Tibial nerve (tissue), 4 donors: ENCODE data around the gene YWHAQ. TPM values are rescaled to one million over a fixed set of nuclear protein-coding genes. Genes with fewer than 3 reads are reported as not detected.

Source experiments
- DNase-seq, 2 donors: peaks; one replicate each; pipeline ENCODE4 v3.0.0-alpha.2; 2019; ENCODE audit warnings: low spot score in 2 of 2
- H3K27ac ChIP-seq, 4 donors: fragments of 200-600 bp; sonication (generic) in 3 of 4; one replicate each; pipeline ENCODE4 v1.5.1; 2017 to 2019; ENCODE audit warnings: mild to moderate bottlenecking in 1 of 4
- H3K27me3 ChIP-seq, 2 donors: fragments of 200-600 bp; sonication (generic) in 1 of 2; one replicate each; pipeline versions ENCODE4 v1.5.1 to v1.6.0; 2017 to 2019
- H3K36me3 ChIP-seq, 3 donors: fragments of 200-600 bp; sonication (generic); one replicate each; pipeline ENCODE4 v1.5.1; 2018 to 2019
- H3K4me1 ChIP-seq, 4 donors: fragments of 200-600 bp; sonication (generic) in 3 of 4; one replicate each; pipeline ENCODE4 v1.5.1; 2017 to 2019
- H3K4me3 ChIP-seq, 4 donors: fragments of 200-600 bp; sonication (generic) in 3 of 4; one replicate each; pipeline ENCODE4 v1.5.1; 2017 to 2019; ENCODE audit warnings: mild to moderate bottlenecking in 1 of 4, moderate library complexity in 1 of 4
- H3K9me3 ChIP-seq, 4 donors: fragments of 200-600 bp; sonication (generic) in 3 of 4; one replicate each; pipeline ENCODE4 v1.5.1; 2017 to 2019
- CTCF ChIP-seq, 5 experiments: fragments of 200-600 bp in 3 of 5; fragments of 450-650 bp in 2 of 5; sonication (generic) in 3 of 5; IDR thresholded peaks; one replicate each; pipeline ENCODE4 v1.5.1; 2016 to 2019; ENCODE audit warnings: antibody characterized with exemption in 5 of 5, mild to moderate bottlenecking in 3 of 5, moderate library complexity in 2 of 5
- EP300 ChIP-seq, 2 donors: sonication (generic); formaldehyde crosslinking; IDR thresholded peaks; one replicate each; pipeline ENCODE4 v1.6.1; 2017; ENCODE audit warnings: antibody characterized with exemption in 2 of 2, mild to moderate bottlenecking in 1 of 2
- POLR2A ChIP-seq, 2 donors: fragments of 450-650 bp; IDR thresholded peaks; one replicate each; pipeline ENCODE4 v1.6.1; 2017; ENCODE audit warnings: antibody characterized with exemption in 2 of 2, mild to moderate bottlenecking in 2 of 2, moderate library complexity in 2 of 2
- WGBS, 2 donors: methylation state at CpG; one replicate each; pipeline ENCODE4 v1.1.5; 2018; 5-methylcytosine and 5-hydroxymethylcytosine counted together
- total RNA-seq, 4 donors: library from RNA; depleted of rRNA; stranded (reverse); fragments of >200 nt; gene quantifications; one replicate each; pipeline ENCODE4 v1.1.0, GENCODE V29; 2016

Gene YWHAQ
- total RNA-seq, 4 donors from 2014 or later = 166 to 213 (median 185) TPM

GRCh38 chr2:9570182-9571060, 60.4 kb downstream of the YWHAQ start:
- Histone ChIP-seq H3K4me1 (peaks cover 0 to 7% (median 6%) of the 10 kb centered on the region in 4 donors), H3K36me3 (no peaks in the 10 kb centered on the region), H3K27me3 (no peaks in the 10 kb centered on the region), H3K4me3 (no peak overlapping the region), H3K9me3 (no peaks in the 10 kb centered on the region), H3K27ac (no peak overlapping the region)
- TF ChIP-seq POLR2A (IDR thresholded peaks at IDR 0.05) (no peak), EP300 (IDR thresholded peaks at IDR 0.05) (no peak), CTCF (IDR thresholded peaks at IDR 0.05) (no peak)
- 68 to 74% methylated on average over 4 of the region's 4 CpGs for WGBS, 2 donors
- DNase-seq = no peak

DNA sequence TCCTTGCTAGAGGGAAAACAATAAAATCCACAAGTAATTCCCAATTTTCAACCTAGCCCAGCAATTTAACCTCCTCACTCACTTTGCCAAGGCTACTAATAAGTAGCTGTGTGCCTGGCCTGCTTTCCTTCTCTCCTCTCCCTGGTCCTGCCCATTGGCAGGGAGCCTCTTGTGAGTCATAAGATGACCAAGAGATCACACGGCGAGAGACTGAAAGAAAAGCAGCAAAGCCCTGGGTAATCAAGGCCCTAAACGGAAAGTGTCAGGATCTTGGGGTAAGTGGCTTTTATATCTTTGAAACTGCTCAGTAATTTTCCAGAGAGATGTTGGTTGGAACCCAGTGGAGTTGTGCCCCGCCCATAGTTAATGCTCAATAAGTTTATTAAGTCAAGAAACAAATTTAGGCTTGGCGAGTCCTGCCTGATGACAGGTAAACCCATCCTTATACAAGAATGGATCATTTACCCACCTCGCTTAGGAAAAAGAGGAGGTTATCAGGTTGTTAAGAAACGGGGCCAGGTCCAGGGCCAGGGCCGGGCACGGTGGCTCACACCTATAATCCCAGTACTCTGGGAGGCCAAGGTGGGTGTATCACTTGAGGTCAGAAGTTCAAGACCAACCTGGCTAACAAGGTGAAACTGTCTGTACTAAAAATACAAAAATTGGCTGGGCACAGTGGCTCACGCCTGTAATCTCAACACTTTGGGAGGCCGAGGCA, 65.2 kb downstream of the YWHAQ start:
- H3K27ac ChIP-seq = peak overlapping the region; percentile 52 to 96 (median 74)
- 69 to 72% methylated on average over 11 of the region's 11 CpGs for WGBS, 2 donors
- peaks cover 0 to 14% (median 10%) of the 10 kb centered on the region in 4 donors for H3K4me1 ChIP-seq
- no peak overlapping the region for H3K4me3 ChIP-seq
- no peaks in the 10 kb centered on the region for H3K27me3 ChIP-seq
- H3K36me3 ChIP-seq = no peaks in the 10 kb centered on the region
- no peaks in the 10 kb centered on the region for H3K9me3 ChIP-seq
- peak; percentile 79 to 93 for DNase-seq
- no peak for TF ChIP-seq POLR2A (IDR thresholded peaks at IDR 0.05)
- peak; percentile 24 to 85 for TF ChIP-seq EP300 (IDR thresholded peaks at IDR 0.05)

DNA sequence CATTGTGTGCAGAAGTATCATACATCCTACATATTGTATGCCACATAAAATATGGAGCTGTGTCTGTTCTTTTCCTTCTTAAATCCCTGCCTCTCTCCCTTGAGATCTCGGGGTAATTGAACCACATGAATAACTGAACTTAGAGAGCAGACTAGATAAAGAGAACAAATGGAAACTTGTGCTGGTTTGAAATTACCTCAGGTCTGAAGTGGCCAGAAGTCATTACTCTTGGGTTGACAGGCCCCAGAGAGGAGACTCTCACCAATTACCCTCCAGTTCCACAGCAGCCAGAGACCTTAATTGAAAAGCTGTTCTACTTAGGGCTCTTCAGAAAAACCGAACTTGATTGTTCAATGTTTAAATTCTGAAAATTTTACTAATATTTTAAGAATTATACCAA, 70.2 kb downstream of the YWHAQ start:
- Histone ChIP-seq H3K4me1 (peaks cover 0 to 31% (median 10%) of the 10 kb centered on the region in 4 donors), H3K27ac (no peak overlapping the region), H3K36me3 (peaks cover 0 to 3% (median 0%) of the 10 kb centered on the region in 3 donors), H3K27me3 (no peaks in the 10 kb centered on the region), H3K4me3 (no peak overlapping the region), H3K9me3 (no peaks in the 10 kb centered on the region)
- TF ChIP-seq POLR2A (IDR thresholded peaks at IDR 0.05) = no peak
- no peak for TF ChIP-seq EP300 (IDR thresholded peaks at IDR 0.05)
- no peak for TF ChIP-seq CTCF (IDR thresholded peaks at IDR 0.05)
- no peak for DNase-seq
- 57 to 68% methylated on average over 2 of the region's 2 CpGs for WGBS, 2 donors

- H3K27ac ChIP-seq = peak overlapping the region in 1 of 4 donors; percentile 41
- no peaks in the 10 kb centered on the region for H3K27me3 ChIP-seq
- no peak for TF ChIP-seq CTCF (IDR thresholded peaks at IDR 0.05)
- no peak for TF ChIP-seq EP300 (IDR thresholded peaks at IDR 0.05)
- TF ChIP-seq POLR2A (IDR thresholded peaks at IDR 0.05) = no peak
- H3K4me1 ChIP-seq = peaks cover 0 to 31% (median 10%) of the 10 kb centered on the region in 4 donors
- DNase-seq = no peak
- H3K4me3 ChIP-seq = no peak overlapping the region
- 67 to 100% methylated on average over 1 of the region's 1 CpG for WGBS, 2 donors
- no peaks in the 10 kb centered on the region for H3K9me3 ChIP-seq
- peaks cover 0 to 3% (median 0%) of the 10 kb centered on the region in 3 donors for H3K36me3 ChIP-seq
Measured at GRCh38 chr2:9558948-9559381, 71.8 kb downstream of the YWHAQ start.

GRCh38 chr2:9556121-9556743, 74.6 kb downstream of the YWHAQ start:
- peaks cover 0 to 3% (median 0%) of the 10 kb centered on the region in 3 donors for H3K36me3 ChIP-seq
- H3K4me3 ChIP-seq = peak overlapping the region; percentile 70 to 97 (median 79)
- H3K4me1 ChIP-seq = peaks cover 3 to 58% (median 34%) of the 10 kb centered on the region in 4 donors
- no peak for TF ChIP-seq EP300 (IDR thresholded peaks at IDR 0.05)
- no peak for TF ChIP-seq POLR2A (IDR thresholded peaks at IDR 0.05)
- TF ChIP-seq CTCF (IDR thresholded peaks at IDR 0.05) = no peak
- H3K27me3 ChIP-seq = no peaks in the 10 kb centered on the region
- 0 to 1% methylated on average over 6 to 28 of the region's 32 CpGs for WGBS, 2 donors
- H3K9me3 ChIP-seq = no peaks in the 10 kb centered on the region
- peak overlapping the region; percentile 93 to 99 (median 96) for H3K27ac ChIP-seq
- DNase-seq = no peak
